K562 (cell line): ENCODE results near the gene POLDIP3. TPM values are rescaled to one million over a fixed set of nuclear protein-coding genes. Genes with fewer than 3 reads are reported as not detected.

Experiments used
- ATAC-seq: fragments of 200-7000 bp; cut with Tn5 transposase; 3 replicates; pipeline ENCODE4 v1.9.1; 2020; ENCODE audit warnings: moderate library complexity
- BruUV-seq: library from RNA; stranded (reverse); fragments of 400-500 nt; replicated peaks from 2 replicates; lab custom pipeline; 2021; lab: Mats Ljungman, UMichigan
- CTCF ChIA-PET: fragments of 300-600 bp; formaldehyde crosslinking; extraction: SDS; loops from one replicate; lab custom pipeline; 2021; ENCODE audit warnings: low intra/inter-chr PET ratio; lab: Yijun Ruan, JAX
- POLR2A ChIA-PET: fragments of 300-600, 350-650 bp; sonication (Branson Sonifier 250); formaldehyde crosslinking; extraction: SDS; loops from one replicate; lab custom pipeline; 2021; ENCODE audit warnings: antibody characterized with exemption, inconsistent platforms; lab: Yijun Ruan, JAX
- DNase-seq, 4 experiments: peaks; one replicate each; pipeline versions ENCODE4 v3.0.0 to v3.0.0-alpha.2; 2011 to 2018; ENCODE audit warnings: low spot score in 3 of 4, mixed read lengths in 3 of 4; ENCODE audit errors: extremely low read depth in 1 of 4
- FAIRE-seq: peaks from 2 replicates; lab custom pipeline; 2011; peaks lifted over from hg19 to GRCh38; lab: Jason Lieb, UNC
- H2AFZ ChIP-seq: 2 replicates; pipeline ENCODE4 v1.6.0; 2011; ENCODE audit warnings: low read depth, low read length, control low read depth, inconsistent platforms
- H3K27ac ChIP-seq: fragments of 200-600 bp; 3 replicates; pipeline ENCODE4 v1.8.0; 2011; ENCODE audit warnings: low read depth, mild to moderate bottlenecking, control low read depth, inconsistent platforms, low read length, moderate library complexity, mixed read lengths; ENCODE audit errors: extremely low read depth
- H3K27me3 ChIP-seq, 2 experiments: fragments of 300-600 bp in 1 of 2; 2 replicates in 1 of 2; 3 replicates in 1 of 2; pipeline versions ENCODE4 v1.6.0 to v1.8.0; 2011; ENCODE audit warnings: inconsistent platforms in 2 of 2, low read length in 2 of 2, mild to moderate bottlenecking in 1 of 2, mixed read lengths in 1 of 2, moderate library complexity in 1 of 2; ENCODE audit not compliant: control insufficient read depth in 2 of 2, insufficient read depth in 2 of 2
- H3K36me3 ChIP-seq: fragments of 300-600 bp; 3 replicates; pipeline ENCODE4 v1.8.0; 2011; ENCODE audit warnings: mild to moderate bottlenecking, low read length, inconsistent platforms; ENCODE audit not compliant: control insufficient read depth, insufficient read depth
- H3K4me1 ChIP-seq, 2 experiments: fragments of 200-600 bp in 1 of 2; replicated peaks in 1 of 2; 2 replicates in 1 of 2; 3 replicates in 1 of 2; pipeline versions ENCODE4 v1.5.1 to v1.8.0; 2011; ENCODE audit warnings: inconsistent platforms in 2 of 2, low read length in 2 of 2, mild to moderate bottlenecking in 1 of 2, mixed read lengths in 1 of 2, moderate library complexity in 1 of 2; ENCODE audit not compliant: control insufficient read depth in 2 of 2, insufficient read depth in 2 of 2
- H3K4me2 ChIP-seq: 2 replicates; pipeline ENCODE4 v1.6.1; 2011; ENCODE audit warnings: low read length, control low read depth, inconsistent platforms, mixed read lengths; ENCODE audit not compliant: insufficient read depth
- H3K4me3 ChIP-seq: fragments of 200-600 bp; sonication (generic), shearing (Covaris generic); 2 replicates; pipeline ENCODE4 v1.5.1; 2016; ENCODE audit warnings: control low read depth, inconsistent platforms
- H3K79me2 ChIP-seq: fragments of 200-600 bp; 3 replicates; pipeline ENCODE4 v1.8.0; 2011; ENCODE audit warnings: low read length, inconsistent platforms; ENCODE audit not compliant: control insufficient read depth, insufficient read depth
- H3K9ac ChIP-seq, 2 experiments: 2 replicates each; pipeline versions ENCODE4 v1.6.0 to v1.6.1; 2011; ENCODE audit warnings: low read depth in 2 of 2, low read length in 2 of 2, control low read depth in 1 of 2, inconsistent platforms in 1 of 2, mild to moderate bottlenecking in 1 of 2, mixed read lengths in 1 of 2; ENCODE audit not compliant: insufficient read depth in 1 of 2
- H3K9me1 ChIP-seq: one replicate; pipeline ENCODE4 v1.6.0; 2011; ENCODE audit warnings: inconsistent platforms, mild to moderate bottlenecking, low read length, moderate library complexity; ENCODE audit not compliant: control insufficient read depth, insufficient read depth
- H3K9me3 ChIP-seq: replicated peaks from 2 replicates; pipeline ENCODE4 v1.5.1; 2011; ENCODE audit warnings: low read depth, low read length, inconsistent platforms; ENCODE audit not compliant: control insufficient read depth, insufficient read depth
- H4K20me1 ChIP-seq: replicated peaks from 2 replicates; pipeline ENCODE4 v1.6.1; 2011; ENCODE audit warnings: low read length, inconsistent platforms, mixed read lengths; ENCODE audit not compliant: control insufficient read depth, insufficient read depth
- GABPA ChIP-seq: fragments of 200-800 bp; sonication (Bioruptor generic); conservative IDR thresholded peaks from 2 replicates; pipeline ENCODE4 v1.6.1; 2016; ENCODE audit warnings: low read depth, missing genetic modification characterization, missing compliant biosample characterization
- KAT2B ChIP-seq: IDR thresholded peaks from one replicate; pipeline ENCODE4 v1.6.1; 2012; ENCODE audit warnings: low read depth, mild to moderate bottlenecking, control low read depth, inconsistent platforms, low read length, moderate library complexity
- KLF6 ChIP-seq: fragments of 250-450 bp; sonication (Bioruptor Pico); IDR thresholded peaks from 2 replicates; pipeline ENCODE4 v1.4.0; 2020; ENCODE audit warnings: mild to moderate bottlenecking, moderate library complexity, borderline replicate concordance
- NFE2L1 ChIP-seq: fragments of 450-650 bp; IDR thresholded peaks from 2 replicates; pipeline ENCODE4 v1.6.1; 2016; ENCODE audit warnings: missing genetic modification characterization, low read depth, mild to moderate bottlenecking, missing compliant biosample characterization, moderate library complexity, borderline replicate concordance
- RAD51 ChIP-seq: fragments of 450-650 bp; IDR thresholded peaks from 2 replicates; pipeline ENCODE4 v1.7.1; 2016; ENCODE audit warnings: low read depth, mild to moderate bottlenecking, borderline replicate concordance
- ZFX ChIP-seq: sonication (generic); formaldehyde crosslinking; IDR thresholded peaks from 2 replicates; pipeline ENCODE4 v1.8.0; 2022; ENCODE audit warnings: mild to moderate bottlenecking, missing genetic modification reagents, moderate library complexity
- WGBS: fragments of 100-300 bp; shearing (Covaris generic); methylation state at CpG from one replicate; pipeline ENCODE4 v1.1.6; 2016; ENCODE audit warnings: low coverage, mixed read lengths; ENCODE audit not compliant: insufficient coverage; ENCODE audit errors: missing lambda C conversion rate; 5-methylcytosine and 5-hydroxymethylcytosine counted together
- in situ Hi-C: fragments of 300-500 bp; cut with MboI; formaldehyde crosslinking; loops from 4 replicates; pipeline ENCODE4 v1.15.0; 2018; ENCODE audit warnings: inconsistent platforms, mixed read lengths
- intact Hi-C: fragments of 100-400 bp; cut with micrococcal nuclease; formaldehyde crosslinking; loops from 2 replicates; pipeline ENCODE4 v1.14.2; 2022
- polyA plus RNA-seq, 8 experiments: library from polyadenylated mRNA; depleted of rRNA in 4 of 8; stranded (reverse) in 5 of 8; unstranded in 3 of 8; fragments of >200 nt; fragmentation: Nextera tagmentation in 2 of 8; fragmentation: Illumina TruSeq in 1 of 8; extraction: Ambion mirVana in 2 of 8; extraction: Trizol in 1 of 8; gene quantifications; 2 replicates each; pipeline versions ENCODE4 v1.2.1 to v1.2.3, GENCODE V29; 2011 to 2014; ENCODE audit warnings: inconsistent platforms in 1 of 8, missing spikeins in 1 of 8
- total RNA-seq, 7 experiments: library from RNA; depleted of rRNA in 6 of 7; stranded (reverse); fragments of >200 nt in 6 of 7; fragmentation: Illumina TruSeq in 2 of 7; extraction: Trizol in 2 of 7; gene quantifications; 2 replicates each; pipeline versions ENCODE4 v1.2.1 to v1.2.3, GENCODE V29; 2011 to 2021; ENCODE audit warnings: low replicate concordance in 1 of 7
- TF ChIP-seq, protein P1 (sequence below): fragments of 200-800 bp; sonication (Bioruptor generic); IDR thresholded peaks from 2 replicates; pipeline ENCODE4 v1.6.1; 2017; ENCODE audit warnings: missing genetic modification characterization, missing compliant biosample characterization
- TF ChIP-seq, protein P2 (sequence below): fragments of 450-650 bp; IDR thresholded peaks from 2 replicates; pipeline ENCODE4 v1.6.1; 2018; ENCODE audit not compliant: partially characterized antibody

The POLDIP3 gene
- total and polyA plus RNA-seq, 9 of the 15 experiments (the other 6 are each of a cell fraction or from before 2014, with no cell fraction given): 14.3 to 53.0 (median 26.3) TPM

DNA sequence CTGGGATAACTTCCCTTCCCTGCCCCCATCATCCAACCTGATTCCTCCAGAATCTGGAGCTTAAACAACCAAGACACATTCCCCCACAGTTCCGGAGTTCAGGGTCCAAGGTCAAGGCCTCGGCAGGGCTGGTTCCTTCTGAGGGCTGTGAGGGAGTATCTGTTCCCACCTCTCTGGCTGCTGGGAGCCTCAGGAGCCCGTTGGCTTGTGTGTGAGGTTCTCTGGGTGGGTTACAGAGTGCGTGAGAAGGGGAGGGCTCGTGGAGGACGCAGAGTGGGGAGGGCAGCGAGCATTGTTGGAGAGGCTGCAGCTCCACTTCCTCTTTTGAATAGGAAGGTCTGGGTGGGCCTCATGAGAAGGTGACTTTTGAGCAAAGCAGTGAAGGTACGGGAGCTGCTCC, 52.4 kb downstream of the POLDIP3 start (continued):
- TF ChIP-seq, protein P1, sequence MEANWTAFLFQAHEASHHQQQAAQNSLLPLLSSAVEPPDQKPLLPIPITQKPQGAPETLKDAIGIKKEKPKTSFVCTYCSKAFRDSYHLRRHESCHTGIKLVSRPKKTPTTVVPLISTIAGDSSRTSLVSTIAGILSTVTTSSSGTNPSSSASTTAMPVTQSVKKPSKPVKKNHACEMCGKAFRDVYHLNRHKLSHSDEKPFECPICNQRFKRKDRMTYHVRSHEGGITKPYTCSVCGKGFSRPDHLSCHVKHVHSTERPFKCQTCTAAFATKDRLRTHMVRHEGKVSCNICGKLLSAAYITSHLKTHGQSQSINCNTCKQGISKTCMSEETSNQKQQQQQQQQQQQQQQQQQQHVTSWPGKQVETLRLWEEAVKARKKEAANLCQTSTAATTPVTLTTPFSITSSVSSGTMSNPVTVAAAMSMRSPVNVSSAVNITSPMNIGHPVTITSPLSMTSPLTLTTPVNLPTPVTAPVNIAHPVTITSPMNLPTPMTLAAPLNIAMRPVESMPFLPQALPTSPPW (CRISPR knock-in tag): peak; percentile 49; the same call in 1 of the 2 replicates
- TF ChIP-seq KLF6 (CRISPR knock-in tag) (no peak), ZFX (CRISPR knock-in tag) (peak; percentile 32; the same call in 1 of the 2 replicates), RAD51 (no peak)

DNA sequence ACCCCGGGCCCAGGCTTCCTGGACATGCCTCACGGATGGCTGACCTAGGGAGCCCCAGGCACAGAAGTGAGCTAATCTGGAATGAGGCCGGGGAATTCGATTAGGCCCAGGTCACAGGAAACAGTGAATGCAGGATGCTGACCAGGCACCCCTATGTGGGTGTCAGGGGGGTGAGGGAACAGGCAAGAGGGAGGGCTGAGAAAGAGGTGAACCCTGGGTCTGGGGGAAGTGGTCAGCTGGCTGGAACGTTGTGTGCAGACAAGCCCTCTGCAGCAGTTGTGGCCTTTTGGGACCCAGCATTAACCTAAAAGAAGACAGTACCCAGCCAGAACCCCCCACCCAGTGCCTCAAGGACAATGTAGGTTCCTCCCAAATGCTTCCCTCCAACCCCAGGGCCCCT, 52.8 kb downstream of the POLDIP3 start:
- Histone ChIP-seq H3K79me2 (no peaks in the 10 kb centered on the region; the same call in 2 of the 3 replicates), H3K36me3 (peaks cover 37% of the 10 kb centered on the region; the same call in 1 of the 3 replicates), H3K27me3 (no peaks in the 10 kb centered on the region), H3K9me1 (no peaks in the 10 kb centered on the region), H3K9ac (peak overlapping the region in 1 of 2 experiments; percentile 77; a peak in 1 of 4 replicates), H4K20me1 (no peaks in the 10 kb centered on the region), H3K4me2 (no peak overlapping the region), H2AFZ (no peak overlapping the region), H3K4me3 (no peak overlapping the region), H3K4me1 (peaks cover 10 to 26% of the 10 kb centered on the region in 2 experiments; a peak in 4 of 5 replicates), H3K27ac (peak overlapping the region; percentile 46; the same call in 1 of the 3 replicates), H3K9me3 (no peaks in the 10 kb centered on the region; the same call in 1 of the 2 replicates)
- ChIA-PET POLR2A (interaction anchor here (0.6 kb wide), 1 partner anchor 22 kb away, joined by 3 read pairs; no protein-coding TSS in a partner anchor), CTCF (no interaction called here)
- in situ Hi-C loops: loop anchor here (5.0 kb wide), 1 partner anchor 50 kb away; no protein-coding TSS in a partner anchor
- TF ChIP-seq GABPA (tag) (no peak), NFE2L1 (no peak), KAT2B (no peak)
- TF ChIP-seq, protein P2, sequence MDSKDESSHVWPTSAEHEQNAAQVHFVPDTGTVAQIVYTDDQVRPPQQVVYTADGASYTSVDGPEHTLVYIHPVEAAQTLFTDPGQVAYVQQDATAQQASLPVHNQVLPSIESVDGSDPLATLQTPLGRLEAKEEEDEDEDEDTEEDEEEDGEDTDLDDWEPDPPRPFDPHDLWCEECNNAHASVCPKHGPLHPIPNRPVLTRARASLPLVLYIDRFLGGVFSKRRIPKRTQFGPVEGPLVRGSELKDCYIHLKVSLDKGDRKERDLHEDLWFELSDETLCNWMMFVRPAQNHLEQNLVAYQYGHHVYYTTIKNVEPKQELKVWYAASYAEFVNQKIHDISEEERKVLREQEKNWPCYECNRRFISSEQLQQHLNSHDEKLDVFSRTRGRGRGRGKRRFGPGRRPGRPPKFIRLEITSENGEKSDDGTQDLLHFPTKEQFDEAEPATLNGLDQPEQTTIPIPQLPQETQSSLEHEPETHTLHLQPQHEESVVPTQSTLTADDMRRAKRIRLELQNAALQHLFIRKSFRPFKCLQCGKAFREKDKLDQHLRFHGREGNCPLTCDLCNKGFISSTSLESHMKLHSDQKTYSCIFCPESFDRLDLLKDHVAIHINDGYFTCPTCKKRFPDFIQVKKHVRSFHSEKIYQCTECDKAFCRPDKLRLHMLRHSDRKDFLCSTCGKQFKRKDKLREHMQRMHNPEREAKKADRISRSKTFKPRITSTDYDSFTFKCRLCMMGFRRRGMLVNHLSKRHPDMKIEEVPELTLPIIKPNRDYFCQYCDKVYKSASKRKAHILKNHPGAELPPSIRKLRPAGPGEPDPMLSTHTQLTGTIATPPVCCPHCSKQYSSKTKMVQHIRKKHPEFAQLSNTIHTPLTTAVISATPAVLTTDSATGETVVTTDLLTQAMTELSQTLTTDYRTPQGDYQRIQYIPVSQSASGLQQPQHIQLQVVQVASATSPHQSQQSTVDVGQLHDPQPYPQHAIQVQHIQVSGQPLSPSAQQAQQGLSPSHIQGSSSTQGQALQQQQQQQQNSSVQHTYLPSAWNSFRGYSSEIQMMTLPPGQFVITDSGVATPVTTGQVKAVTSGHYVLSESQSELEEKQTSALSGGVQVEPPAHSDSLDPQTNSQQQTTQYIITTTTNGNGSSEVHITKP: peak; percentile 56
- BruUV-seq: no TSS peak
- 68% methylated on average over 5 of the region's 5 CpGs for WGBS
- ATAC-seq (no peak), FAIRE-seq (no peak), DNase-seq (no peak)
- intact Hi-C loops: no loop called here
